Activated CD4-positive, alpha-beta memory T cell treated with anti-CD3 and anti-CD28 coated beads, Interleukin-2, amount 10 ng/mL, durations not matched to agents 7 days and 5 days (primary cell): ENCODE data around the gene MRC1. TPM values are rescaled to one million over a fixed set of nuclear protein-coding genes. Genes with fewer than 3 reads are reported as not detected.

Experiments
- CTCF ChIA-PET: fragments of 350-600 bp; sonication (Branson Sonifier 250); formaldehyde crosslinking; loops from one replicate; lab custom pipeline; 2021; ENCODE audit warnings: antibody characterized with exemption, inconsistent platforms; lab: Charles Lee
- POLR2A ChIA-PET: fragments of 350-600 bp; sonication (Branson Sonifier 250); formaldehyde crosslinking; loops from one replicate; lab custom pipeline; 2021; ENCODE audit warnings: antibody characterized with exemption; lab: Charles Lee
- DNase-seq: peaks from one replicate; pipeline ENCODE4 v3.0.0-alpha.2; 2020
- H3K27ac Mint-ChIP-seq: one replicate; pipeline ENCODE4 v1.8.0; 2021; ENCODE audit warnings: mild to moderate bottlenecking, mixed read lengths
- H3K27me3 Mint-ChIP-seq: one replicate; pipeline ENCODE4 v1.8.0; 2021; ENCODE audit warnings: mixed read lengths
- H3K36me3 Mint-ChIP-seq: one replicate; pipeline ENCODE4 v1.8.0; 2021; ENCODE audit warnings: low read depth, mixed read lengths
- H3K4me1 Mint-ChIP-seq: one replicate; pipeline ENCODE4 v1.8.0; 2021; ENCODE audit warnings: mixed read lengths
- H3K4me3 Mint-ChIP-seq: one replicate; pipeline ENCODE4 v1.8.0; 2021; ENCODE audit warnings: mild to moderate bottlenecking, mixed read lengths
- H3K9me3 Mint-ChIP-seq: one replicate; pipeline ENCODE4 v1.8.0; 2021; ENCODE audit warnings: mixed read lengths
- total RNA-seq, 2 experiments: library from RNA; stranded (reverse); gene quantifications; one replicate each; pipeline ENCODE4 v1.2.3, GENCODE V29; 2021

The MRC1 gene
- total RNA-seq, 2 experiments from 2014 or later: not detected

GRCh38 chr10:17836942-17837341, 27.8 kb downstream of the MRC1 start:
- H3K4me3 Mint-ChIP-seq: no peak overlapping the region

GRCh38 chr10:17838080-17838648, 29.0 kb downstream of the MRC1 start:
- Mint-ChIP-seq H3K27ac (no peak overlapping the region), H3K36me3 (no peaks in the 10 kb centered on the region), H3K9me3 (no peaks in the 10 kb centered on the region), H3K27me3 (peaks cover 6% of the 10 kb centered on the region), H3K4me1 (no peaks in the 10 kb centered on the region), H3K4me3 (no peak overlapping the region)
- ChIA-PET POLR2A (no interaction called here), CTCF (interaction anchor here (1.4 kb wide), 1 partner anchor 10 kb away, joined by 3 read pairs; no protein-coding TSS in a partner anchor)
- DNase-seq: no peak

More at GRCh38 chr10:17836942-17837341, 27.8 kb downstream of the MRC1 start:
- POLR2A ChIA-PET: no interaction called here
- Mint-ChIP-seq H3K27me3 (peaks cover 6% of the 10 kb centered on the region), H3K36me3 (no peaks in the 10 kb centered on the region), H3K9me3 (no peaks in the 10 kb centered on the region), H3K27ac (no peak overlapping the region), H3K4me1 (no peaks in the 10 kb centered on the region)
- no peak for DNase-seq
- CTCF ChIA-PET: no interaction called here

GRCh38 chr10:17841050-17841449, 31.9 kb downstream of the MRC1 start:
- H3K27me3 Mint-ChIP-seq: peaks cover 9% of the 10 kb centered on the region
- CTCF ChIA-PET: no interaction called here
- H3K4me1 Mint-ChIP-seq: no peaks in the 10 kb centered on the region
- DNase-seq: no peak
- no peak overlapping the region for H3K4me3 Mint-ChIP-seq
- H3K27ac Mint-ChIP-seq: no peak overlapping the region
- POLR2A ChIA-PET: no interaction called here
- H3K36me3 Mint-ChIP-seq: no peaks in the 10 kb centered on the region
- H3K9me3 Mint-ChIP-seq: no peaks in the 10 kb centered on the region

GRCh38 chr10:17842641-17843040, 33.5 kb downstream of the MRC1 start:
- H3K27me3 Mint-ChIP-seq: peaks cover 9% of the 10 kb centered on the region
- no peaks in the 10 kb centered on the region for H3K4me1 Mint-ChIP-seq
- DNase-seq: no peak
- no peaks in the 10 kb centered on the region for H3K36me3 Mint-ChIP-seq
- H3K9me3 Mint-ChIP-seq: no peaks in the 10 kb centered on the region
- H3K4me3 Mint-ChIP-seq: no peak overlapping the region
- CTCF ChIA-PET: no interaction called here
- H3K27ac Mint-ChIP-seq: no peak overlapping the region
- POLR2A ChIA-PET: no interaction called here

GRCh38 chr10:17847585-17848296, 38.6 kb downstream of the MRC1 start:
- POLR2A ChIA-PET: no interaction called here
- H3K27ac Mint-ChIP-seq: no peak overlapping the region
- peaks cover 9% of the 10 kb centered on the region for H3K27me3 Mint-ChIP-seq
- H3K9me3 Mint-ChIP-seq: no peaks in the 10 kb centered on the region
- DNase-seq: no peak
- H3K4me3 Mint-ChIP-seq: no peak overlapping the region
- no peaks in the 10 kb centered on the region for H3K4me1 Mint-ChIP-seq
- no peaks in the 10 kb centered on the region for H3K36me3 Mint-ChIP-seq
- CTCF ChIA-PET: interaction anchor here (0.6 to 1.6 kb wide), 4 partner anchors 9 to 106 kb away, joined by 3 to 4 read pairs (median 4); no protein-coding TSS in a partner anchor

- POLR2A ChIA-PET: no interaction called here
- CTCF ChIA-PET: interaction anchor here (0.9 to 1.6 kb wide), 3 partner anchors 10 to 26 kb away, joined by 3 to 4 read pairs (median 4); no protein-coding TSS in a partner anchor
- no peaks in the 10 kb centered on the region for H3K36me3 Mint-ChIP-seq
- H3K4me1 Mint-ChIP-seq: no peaks in the 10 kb centered on the region
- no peak overlapping the region for H3K27ac Mint-ChIP-seq
- no peak overlapping the region for H3K4me3 Mint-ChIP-seq
- DNase-seq: no peak
- H3K27me3 Mint-ChIP-seq: peaks cover 9% of the 10 kb centered on the region
- no peaks in the 10 kb centered on the region for H3K9me3 Mint-ChIP-seq
Observed at GRCh38 chr10:17848646-17849045, 39.5 kb downstream of the MRC1 start.

GRCh38 chr10:17850501-17850900, 41.4 kb downstream of the MRC1 start:
- Mint-ChIP-seq H3K27ac (no peak overlapping the region), H3K4me1 (peaks cover 4% of the 10 kb centered on the region), H3K4me3 (no peak overlapping the region), H3K9me3 (no peaks in the 10 kb centered on the region), H3K36me3 (no peaks in the 10 kb centered on the region), H3K27me3 (peaks cover 7% of the 10 kb centered on the region)
- ChIA-PET POLR2A (no interaction called here), CTCF (no interaction called here)
- DNase-seq: no peak

- peaks cover 6% of the 10 kb centered on the region for H3K27me3 Mint-ChIP-seq
- H3K9me3 Mint-ChIP-seq: no peaks in the 10 kb centered on the region
- no peak overlapping the region for H3K4me3 Mint-ChIP-seq
- ChIA-PET POLR2A (no interaction called here), CTCF (no interaction called here)
- no peaks in the 10 kb centered on the region for H3K36me3 Mint-ChIP-seq
- H3K4me1 Mint-ChIP-seq: peaks cover 4% of the 10 kb centered on the region
- no peak overlapping the region for H3K27ac Mint-ChIP-seq
- no peak for DNase-seq
Observed at GRCh38 chr10:17851611-17852010, 42.5 kb downstream of the MRC1 start.

- ChIA-PET POLR2A (no interaction called here), CTCF (no interaction called here)
- DNase-seq: no peak
- Mint-ChIP-seq H3K27ac (no peak overlapping the region), H3K4me3 (no peak overlapping the region), H3K36me3 (no peaks in the 10 kb centered on the region), H3K27me3 (peaks cover 6% of the 10 kb centered on the region), H3K4me1 (peaks cover 4% of the 10 kb centered on the region), H3K9me3 (no peaks in the 10 kb centered on the region)
Observed at GRCh38 chr10:17854044-17854652, 45.0 kb downstream of the MRC1 start.

- ChIA-PET POLR2A (no interaction called here), CTCF (no interaction called here)
- Mint-ChIP-seq H3K4me3 (no peak overlapping the region), H3K4me1 (peaks cover 6% of the 10 kb centered on the region), H3K36me3 (no peaks in the 10 kb centered on the region), H3K27ac (no peak overlapping the region), H3K27me3 (no peaks in the 10 kb centered on the region), H3K9me3 (no peaks in the 10 kb centered on the region)
- no peak for DNase-seq
Observed at GRCh38 chr10:17857040-17857439, 47.9 kb downstream of the MRC1 start.

GRCh38 chr10:17859492-17860156, 50.5 kb downstream of the MRC1 start:
- DNase-seq: no peak
- Mint-ChIP-seq H3K36me3 (no peaks in the 10 kb centered on the region), H3K4me3 (no peak overlapping the region), H3K27ac (no peak overlapping the region), H3K4me1 (peaks cover 3% of the 10 kb centered on the region), H3K9me3 (no peaks in the 10 kb centered on the region), H3K27me3 (no peaks in the 10 kb centered on the region)
- ChIA-PET POLR2A (no interaction called here), CTCF (no interaction called here)

GRCh38 chr10:17861760-17862159, 52.6 kb downstream of the MRC1 start:
- no peaks in the 10 kb centered on the region for H3K9me3 Mint-ChIP-seq
- POLR2A ChIA-PET: no interaction called here
- no peaks in the 10 kb centered on the region for H3K36me3 Mint-ChIP-seq
- no peak overlapping the region for H3K4me3 Mint-ChIP-seq
- H3K4me1 Mint-ChIP-seq: peaks cover 3% of the 10 kb centered on the region
- CTCF ChIA-PET: no interaction called here
- H3K27me3 Mint-ChIP-seq: no peaks in the 10 kb centered on the region
- no peak overlapping the region for H3K27ac Mint-ChIP-seq
- DNase-seq: no peak

- CTCF ChIA-PET: interaction anchor here (0.6 kb wide), 1 partner anchor 16 kb away, joined by 3 read pairs; no protein-coding TSS in a partner anchor
- Mint-ChIP-seq H3K36me3 (no peaks in the 10 kb centered on the region), H3K4me3 (no peak overlapping the region), H3K27ac (no peak overlapping the region), H3K9me3 (no peaks in the 10 kb centered on the region), H3K27me3 (no peaks in the 10 kb centered on the region), H3K4me1 (no peaks in the 10 kb centered on the region)
- POLR2A ChIA-PET: no interaction called here
- no peak for DNase-seq
Observed at GRCh38 chr10:17865351-17865750, 56.2 kb downstream of the MRC1 start.
